Right atrium auricular region (tissue), 2 donors: ENCODE data around the gene TECPR1. TPM values are rescaled to one million over a fixed set of nuclear protein-coding genes. Genes with fewer than 3 reads are reported as not detected.

Experiments
- DNase-seq: peaks from one replicate; pipeline ENCODE4 v3.0.0-alpha.2; 2019; ENCODE audit warnings: low spot score
- H3K27ac ChIP-seq, 2 donors: fragments of 200-600 bp; sonication (generic); 1 replicate in 1 of 2; 2 replicates in 1 of 2; pipeline ENCODE4 v1.5.1; 2016 to 2019
- H3K27me3 ChIP-seq, 2 donors: fragments of 200-600 bp; sonication (generic); one replicate each; pipeline versions ENCODE4 v1.5.1 to v1.6.0; 2017 to 2019
- H3K36me3 ChIP-seq: fragments of 200-600 bp; sonication (generic); one replicate; pipeline ENCODE4 v1.5.1; 2016
- H3K4me1 ChIP-seq, 2 donors: fragments of 200-600 bp; sonication (generic); one replicate each; pipeline versions ENCODE4 v1.5.1 to v1.6.0; 2017 to 2019
- H3K4me3 ChIP-seq, 2 donors: fragments of 200-600 bp; sonication (generic); 1 replicate in 1 of 2; 2 replicates in 1 of 2; pipeline ENCODE4 v1.5.1; 2017 to 2019; ENCODE audit warnings: mild to moderate bottlenecking in 1 of 2, moderate library complexity in 1 of 2
- H3K9me3 ChIP-seq, 2 donors: fragments of 200-600 bp; sonication (generic); one replicate each; pipeline ENCODE4 v1.5.1; 2019
- CTCF ChIP-seq, 2 donors: fragments of 200-600 bp; sonication (generic); IDR thresholded peaks; one replicate each; pipeline ENCODE4 v1.5.1; 2019; ENCODE audit warnings: antibody characterized with exemption in 2 of 2
- total RNA-seq, 2 donors: library from RNA; depleted of rRNA; stranded (reverse); fragments of >200 nt; gene quantifications; one replicate each; pipeline ENCODE4 v1.1.0, GENCODE V29; 2016

Gene TECPR1
- total RNA-seq, 2 donors from 2014 or later: 11.5 to 13.9 TPM

- H3K4me1 ChIP-seq: peaks cover 0 to 5% of the 10 kb centered on the region in 2 donors
- no peak overlapping the region for H3K27ac ChIP-seq
- H3K36me3 ChIP-seq: no peaks in the 10 kb centered on the region
- H3K9me3 ChIP-seq: no peaks in the 10 kb centered on the region
- no peak for DNase-seq
- H3K27me3 ChIP-seq: no peaks in the 10 kb centered on the region
- no peak overlapping the region for H3K4me3 ChIP-seq
- TF ChIP-seq CTCF (IDR thresholded peaks at IDR 0.05): no peak
These were observed 36.2 kb downstream of the TECPR1 start for GRCh38 chr7:98215561-98216495.

- no peak for TF ChIP-seq CTCF (IDR thresholded peaks at IDR 0.05)
- DNase-seq: no peak
- no peaks in the 10 kb centered on the region for H3K36me3 ChIP-seq
- H3K27me3 ChIP-seq: no peaks in the 10 kb centered on the region
- peaks cover 0 to 10% of the 10 kb centered on the region in 2 donors for H3K4me1 ChIP-seq
- H3K27ac ChIP-seq: no peak overlapping the region
- H3K9me3 ChIP-seq: no peaks in the 10 kb centered on the region
- no peak overlapping the region for H3K4me3 ChIP-seq
These were observed 37.2 kb downstream of the TECPR1 start for GRCh38 chr7:98214811-98215321.

GRCh38 chr7:98213888-98214810 is 37.9 kb downstream of the TECPR1 start:
- Histone ChIP-seq H3K9me3 (no peaks in the 10 kb centered on the region), H3K4me1 (peaks cover 0 to 10% of the 10 kb centered on the region in 2 donors), H3K27ac (no peak overlapping the region), H3K27me3 (no peaks in the 10 kb centered on the region), H3K36me3 (no peaks in the 10 kb centered on the region), H3K4me3 (no peak overlapping the region)
- TF ChIP-seq CTCF (IDR thresholded peaks at IDR 0.05): no peak
- DNase-seq: no peak

GRCh38 chr7:98213296-98213887 is 38.6 kb downstream of the TECPR1 start:
- DNase-seq: no peak
- Histone ChIP-seq H3K27me3 (no peaks in the 10 kb centered on the region), H3K4me1 (peaks cover 0 to 10% of the 10 kb centered on the region in 2 donors), H3K9me3 (no peaks in the 10 kb centered on the region), H3K4me3 (no peak overlapping the region), H3K36me3 (no peaks in the 10 kb centered on the region), H3K27ac (no peak overlapping the region)
- TF ChIP-seq CTCF (IDR thresholded peaks at IDR 0.05): no peak

- no peak for DNase-seq
- peaks cover 0 to 10% of the 10 kb centered on the region in 2 donors for H3K4me1 ChIP-seq
- no peaks in the 10 kb centered on the region for H3K36me3 ChIP-seq
- no peaks in the 10 kb centered on the region for H3K27me3 ChIP-seq
- H3K27ac ChIP-seq: no peak overlapping the region
- no peaks in the 10 kb centered on the region for H3K9me3 ChIP-seq
- TF ChIP-seq CTCF (IDR thresholded peaks at IDR 0.05): no peak
- no peak overlapping the region for H3K4me3 ChIP-seq
These were observed 39.4 kb downstream of the TECPR1 start for GRCh38 chr7:98212532-98213041.
